OCI-M2 (cell line): Measurements from ENCODE around the gene JARID2.

Experiments
- DNase-seq: peaks from one replicate; lab custom pipeline; 2025; ENCODE audit not compliant: unreplicated experiment; lab: John Stamatoyannopoulos, UW

The JARID2 gene

DNA sequence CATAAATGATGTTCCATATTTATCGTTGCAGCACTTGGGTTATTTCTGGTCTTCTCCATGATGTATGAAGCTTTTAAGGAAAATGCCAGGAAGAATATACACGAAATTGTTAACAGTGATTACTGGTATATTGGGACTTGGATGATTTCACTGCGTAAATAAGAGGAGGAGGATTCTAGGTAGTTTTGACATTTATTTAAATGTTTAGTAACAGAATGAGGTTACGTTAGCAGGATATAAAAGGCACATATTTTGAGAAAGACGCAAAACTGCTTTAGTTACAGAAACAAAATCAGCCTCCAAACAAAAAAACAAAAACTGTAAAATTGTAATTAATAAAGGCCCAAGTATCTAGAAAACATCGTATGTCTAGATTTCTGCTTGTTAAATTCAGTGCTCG lies 147.7 kb downstream of the JARID2 start:
- no peak for DNase-seq

DNA sequence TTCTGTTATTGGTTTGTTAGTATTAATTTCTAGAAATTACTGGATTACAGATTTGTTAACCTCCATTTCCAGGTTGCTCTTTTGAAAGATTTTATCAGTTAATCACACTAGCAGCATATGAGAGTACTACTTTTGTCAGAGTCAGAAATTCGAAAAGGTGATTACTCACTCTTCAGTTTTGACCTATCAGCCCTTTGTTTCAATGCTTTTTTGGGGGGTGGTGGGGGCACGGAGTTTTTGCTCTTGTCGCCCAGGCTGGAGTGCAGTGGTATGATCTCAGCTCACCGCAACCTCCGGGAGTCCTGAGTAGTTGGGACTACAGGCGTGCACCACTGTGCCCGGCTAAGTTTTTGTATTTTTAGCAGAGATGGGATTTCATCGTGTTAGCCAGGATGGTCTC lies 149.2 kb downstream of the JARID2 start:
- DNase-seq = no peak

DNA sequence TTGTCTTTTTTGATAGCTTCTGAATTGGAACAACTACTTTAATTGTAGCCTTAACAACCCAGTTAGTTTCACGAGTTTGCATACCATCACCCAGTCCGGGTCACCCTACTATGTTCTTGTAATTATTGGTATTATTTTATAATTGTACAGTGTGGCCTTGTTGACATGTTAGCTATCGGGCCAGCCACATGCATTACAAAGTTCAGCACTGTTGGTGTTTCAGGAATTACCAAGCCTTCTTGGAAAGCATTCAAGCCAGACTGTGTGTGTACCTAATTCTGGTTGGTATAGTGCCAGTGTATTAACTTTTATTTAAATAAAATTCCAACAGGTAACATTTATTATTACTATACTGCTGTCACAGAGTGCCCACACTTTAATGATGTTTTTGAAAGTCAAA lies 150.9 kb downstream of the JARID2 start:
- DNase-seq = no peak

DNA sequence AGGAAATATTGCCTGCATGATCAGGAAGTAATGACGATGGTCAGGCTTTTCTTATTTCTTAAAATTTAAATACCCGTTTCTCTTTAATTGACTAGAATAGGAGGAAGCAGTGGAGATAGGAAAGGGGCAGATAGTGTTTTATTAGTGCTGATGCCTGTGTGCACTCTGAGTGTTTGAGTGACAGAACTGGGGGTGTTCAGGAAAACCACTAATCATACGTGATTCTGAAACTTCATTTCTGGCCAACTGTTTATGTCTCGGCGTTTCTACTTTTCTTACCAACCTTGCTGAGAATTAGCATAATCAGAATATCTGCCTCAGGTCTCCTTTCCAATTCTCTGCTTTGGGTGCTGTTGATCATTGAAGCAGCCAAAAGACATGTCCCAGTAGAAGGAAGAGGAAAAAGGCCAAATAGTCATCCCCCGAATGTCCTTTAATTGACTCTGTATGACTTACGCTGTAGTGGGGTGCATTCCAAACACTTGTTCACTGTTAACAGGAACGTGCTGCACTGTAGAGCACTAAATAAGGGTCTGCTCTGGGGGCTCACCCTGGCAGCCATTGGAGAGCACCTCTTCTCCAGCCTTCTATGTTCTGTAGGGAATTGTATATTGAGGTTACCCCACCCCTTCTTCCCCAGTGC lies 152.9 kb downstream of the JARID2 start:
- DNase-seq = no peak

GRCh38 chr6:15399641-15400470 lies 154.0 kb downstream of the JARID2 start:
- DNase-seq = no peak

DNA sequence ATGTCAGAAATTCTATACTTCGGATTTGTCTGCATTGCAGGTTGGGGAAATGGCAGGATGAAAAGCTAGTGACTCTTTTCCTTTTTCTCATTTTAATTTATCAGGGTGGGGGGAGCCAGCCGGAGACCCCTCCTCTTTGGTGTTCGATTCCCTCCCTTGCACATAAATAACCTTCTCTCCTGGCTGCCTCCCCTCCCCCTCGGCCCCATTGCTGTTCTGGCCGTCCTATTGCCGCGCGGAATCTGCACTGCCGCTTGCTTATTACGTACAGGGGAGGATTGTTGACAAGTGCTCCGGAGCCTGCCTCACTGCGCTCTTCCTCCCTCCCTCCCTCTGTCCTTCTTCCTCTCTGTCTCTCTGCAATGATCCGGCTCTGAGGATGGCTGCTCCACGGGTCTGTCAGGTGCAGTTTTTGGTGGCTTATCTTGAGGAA lies 154.7 kb downstream of the JARID2 start:
- DNase-seq = no peak

DNA sequence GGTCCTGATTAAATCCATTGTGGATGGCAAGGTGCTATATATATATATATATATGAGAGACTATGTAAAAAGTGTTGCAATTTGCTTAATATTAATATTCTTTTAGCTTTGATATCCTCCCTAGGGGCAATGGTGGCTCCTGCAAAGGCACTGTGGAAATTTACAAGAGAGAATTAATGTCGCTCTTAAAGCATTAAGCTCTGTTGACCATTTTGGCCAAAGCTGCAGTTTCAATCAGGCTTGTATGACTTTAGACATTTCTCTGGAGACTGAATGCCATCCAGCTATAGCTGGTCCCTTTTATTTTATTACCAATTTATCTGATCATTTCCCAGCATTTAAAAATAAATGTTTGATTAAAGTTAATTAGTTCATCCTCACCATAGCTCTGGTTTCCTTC lies 155.3 kb downstream of the JARID2 start:
- DNase-seq = no peak

- no peak for DNase-seq
These were observed 155.9 kb downstream of the JARID2 start for GRCh38 chr6:15401769-15402250.

GRCh38 chr6:15402406-15403045 lies 156.7 kb downstream of the JARID2 start:
- no peak for DNase-seq

GRCh38 chr6:15403094-15403755 lies 157.4 kb downstream of the JARID2 start:
- DNase-seq = no peak

DNA sequence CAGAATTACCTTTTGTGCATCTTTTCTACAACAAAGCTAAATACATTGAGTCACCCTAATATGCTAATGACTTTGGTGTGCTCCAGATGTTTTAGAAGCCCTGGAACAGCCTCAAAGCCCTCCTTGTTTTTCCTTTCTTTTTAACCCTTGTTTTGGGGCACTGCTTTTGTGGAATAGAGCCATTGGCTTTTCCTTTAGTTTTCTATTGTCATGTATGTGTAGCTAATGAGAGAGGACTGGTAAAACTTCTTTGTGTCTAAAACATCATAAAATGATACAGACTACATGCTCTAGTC lies 158.8 kb downstream of the JARID2 start:
- DNase-seq = no peak

DNA sequence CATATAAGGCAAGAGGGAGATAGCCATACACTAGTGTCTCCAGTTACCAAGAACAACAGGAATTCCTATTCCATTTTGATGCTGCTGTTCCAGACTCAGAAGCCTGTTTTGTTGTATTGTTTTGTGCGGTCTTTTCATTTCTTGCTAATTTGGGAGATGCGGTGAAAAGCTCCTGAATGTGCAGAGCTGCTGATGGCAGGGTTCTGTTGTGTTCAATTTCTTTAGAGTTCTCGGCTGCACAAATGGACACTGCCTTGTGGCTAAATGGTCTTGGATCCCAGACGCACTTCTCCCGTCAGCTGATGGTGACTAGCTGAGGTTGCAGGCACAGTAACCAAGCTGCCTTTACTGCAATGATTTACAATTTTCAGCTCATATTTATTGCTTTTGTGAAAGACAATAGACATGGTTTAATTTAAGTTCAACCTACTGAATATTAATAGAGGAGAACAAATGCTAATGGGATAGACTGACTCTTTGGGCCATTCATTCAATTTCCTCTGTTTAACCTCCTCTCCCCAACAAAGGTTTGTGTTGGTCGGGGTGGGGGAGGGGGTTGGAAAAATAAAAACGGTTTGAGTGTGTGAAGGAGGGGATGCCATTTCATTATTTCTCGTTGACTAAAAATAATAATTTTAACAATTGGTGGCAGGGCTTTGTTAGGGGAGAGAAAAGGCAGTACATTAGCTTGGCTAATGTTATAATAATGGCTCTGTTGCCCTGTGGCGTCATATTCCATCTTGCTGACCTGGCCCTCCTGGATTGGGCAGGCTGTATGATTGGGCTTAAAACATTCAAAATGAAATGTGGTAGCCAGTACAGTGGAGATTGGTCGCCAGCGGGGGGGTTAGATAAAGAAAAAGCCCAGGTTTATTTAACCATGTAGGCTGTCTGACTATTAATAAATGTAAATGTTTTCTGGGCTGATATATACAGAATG lies 159.5 kb downstream of the JARID2 start:
- DNase-seq = no peak

GRCh38 chr6:15406452-15406851 lies 160.6 kb downstream of the JARID2 start:
- no peak for DNase-seq

- no peak for DNase-seq
These were observed 162.1 kb downstream of the JARID2 start for GRCh38 chr6:15408008-15408407.

- no peak for DNase-seq
These were observed 162.9 kb downstream of the JARID2 start for GRCh38 chr6:15408758-15409157.

- no peak for DNase-seq
These were observed 163.6 kb downstream of the JARID2 start for GRCh38 chr6:15409301-15410125.

GRCh38 chr6:15410126-15410391 lies 164.2 kb downstream of the JARID2 start:
- DNase-seq = no peak

DNA sequence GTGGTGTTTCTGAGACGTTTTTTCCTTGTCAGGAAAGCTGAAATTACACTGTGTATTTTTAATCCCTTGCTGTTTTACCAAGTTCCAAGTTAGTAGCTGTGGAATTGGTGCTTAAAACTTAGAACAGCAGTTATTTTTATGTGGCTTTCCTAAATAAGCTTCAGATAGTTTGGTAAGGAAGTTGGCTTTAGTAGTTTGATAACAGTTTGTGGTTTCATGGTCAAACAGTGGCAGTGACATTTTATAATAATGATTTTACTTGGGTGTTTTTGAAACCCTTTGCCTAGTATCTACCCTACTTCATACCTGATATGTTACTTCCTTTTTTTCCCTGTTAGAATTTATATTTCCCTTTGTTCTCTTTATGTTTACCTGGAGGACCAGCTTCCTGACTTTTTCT lies 164.9 kb downstream of the JARID2 start:
- no peak for DNase-seq

DNA sequence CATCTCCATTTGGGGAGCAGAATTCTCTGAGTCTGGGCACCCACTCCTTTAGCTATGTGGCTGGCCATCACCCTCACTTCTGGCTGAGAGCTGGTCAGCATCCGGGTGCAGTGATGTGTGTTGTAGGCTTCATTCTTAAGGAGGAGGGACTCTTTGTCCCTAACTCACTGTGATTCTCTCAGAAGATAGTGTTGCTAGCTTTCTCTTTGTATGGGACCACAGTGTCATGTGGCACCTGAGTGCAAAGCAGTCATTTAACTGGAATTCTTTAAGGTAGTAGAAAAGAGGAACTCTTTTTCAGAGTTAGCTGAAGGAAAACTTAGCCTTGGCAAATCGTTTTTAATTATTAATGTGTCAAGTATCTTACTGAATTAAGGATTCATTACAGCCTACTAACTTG lies 165.9 kb downstream of the JARID2 start:
- DNase-seq = no peak

DNA sequence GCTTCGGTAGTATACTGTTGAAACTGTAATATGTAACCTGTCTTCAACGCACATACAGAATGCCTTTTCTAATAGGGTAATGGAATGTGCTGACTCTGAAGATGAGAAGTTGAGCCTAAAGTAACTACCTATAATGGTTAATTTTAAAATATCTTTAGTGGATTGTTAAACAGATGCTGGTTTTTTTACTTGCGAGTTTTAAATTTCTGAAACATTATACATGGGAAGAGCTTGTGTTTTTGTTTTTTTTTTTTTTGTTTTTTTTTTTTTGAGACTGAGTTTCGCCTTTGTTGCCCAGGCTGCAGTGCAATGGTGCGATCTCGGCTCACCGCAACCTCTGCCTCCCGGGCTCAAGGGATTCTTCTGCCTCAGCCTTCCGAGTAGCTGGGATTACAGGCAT lies 166.9 kb downstream of the JARID2 start:
- DNase-seq = no peak
